Stimulated activated CD8-positive, alpha-beta memory T cell treated with anti-CD3 and anti-CD28 coated beads, Interleukin-12 subunit alpha, Interleukin-12 subunit beta, amount 100 ng/mL, for 4 hours (primary cell): ENCODE results near the gene CADPS2.
"Not testable (repeated sequence)": the region's sequence is repeated elsewhere in the genome, so short reads cannot be mapped to it uniquely, and the experiment has no call there.

Source experiments
- DNase-seq: peaks from one replicate; pipeline ENCODE4 v3.0.0-alpha.2; 2020; ENCODE audit warnings: low read depth

The CADPS2 gene

GRCh38 chr7:122849957-122850328 is 36.3 kb downstream of the CADPS2 start:
- no peak for DNase-seq

- no peak for DNase-seq
Measured at GRCh38 chr7:122849322-122849956, 36.8 kb downstream of the CADPS2 start.

DNA sequence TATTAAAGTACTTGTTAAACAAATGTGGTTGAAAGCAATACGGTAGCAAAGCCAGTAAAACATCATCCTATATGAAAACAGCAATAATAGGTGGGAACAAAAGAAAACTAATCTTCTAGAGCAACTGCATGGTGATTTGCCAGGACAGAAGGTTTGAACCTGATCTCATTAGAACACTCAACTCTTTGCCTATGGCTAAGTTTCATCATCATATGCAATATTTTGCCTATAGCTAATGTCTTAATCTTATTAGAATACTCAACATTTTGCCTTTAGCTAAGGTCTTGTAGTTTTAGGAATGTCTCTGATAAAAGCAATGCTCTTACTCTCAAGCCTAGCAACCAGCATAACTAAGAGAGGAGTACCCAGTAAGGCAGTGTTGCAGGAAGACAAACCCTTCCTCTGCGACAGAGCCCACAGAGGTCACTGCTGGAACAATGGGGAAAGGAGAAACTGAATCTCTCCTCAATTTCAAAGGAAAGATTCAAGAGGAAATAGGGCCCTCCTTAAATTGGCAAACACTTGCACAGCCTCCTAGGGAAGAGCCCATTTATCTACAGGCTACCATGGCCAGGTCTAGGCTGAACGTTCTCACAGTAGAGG is 38.3 kb downstream of the CADPS2 start:
- no peak for DNase-seq

GRCh38 chr7:122846591-122846990 is 39.7 kb downstream of the CADPS2 start:
- no peak for DNase-seq

DNA sequence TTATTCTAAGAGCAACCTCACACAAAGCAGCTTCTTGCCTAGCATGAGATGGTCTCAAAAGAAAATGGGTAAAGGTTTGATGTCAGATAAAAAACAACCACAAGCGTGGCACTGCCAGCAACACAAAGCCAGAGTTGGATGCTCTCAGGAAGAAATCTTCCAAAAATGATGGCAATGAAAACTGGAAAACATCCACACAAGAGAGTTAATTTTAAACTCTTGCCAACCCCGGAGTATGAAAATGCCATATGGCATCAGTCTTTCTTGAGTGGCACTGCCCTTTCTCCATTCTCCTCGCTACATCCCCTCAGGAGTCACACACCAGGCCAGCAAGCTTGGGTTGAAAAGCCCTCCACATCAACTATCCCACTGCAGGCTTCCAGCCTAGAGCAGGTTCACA is 41.0 kb downstream of the CADPS2 start:
- no peak for DNase-seq

GRCh38 chr7:122844191-122844988 is 41.9 kb downstream of the CADPS2 start:
- no peak for DNase-seq

- DNase-seq = no peak
Measured at GRCh38 chr7:122842971-122843370, 43.3 kb downstream of the CADPS2 start.

- DNase-seq = not testable (repeated sequence)
Measured at GRCh38 chr7:122836286-122836685, 50.0 kb downstream of the CADPS2 start.

DNA sequence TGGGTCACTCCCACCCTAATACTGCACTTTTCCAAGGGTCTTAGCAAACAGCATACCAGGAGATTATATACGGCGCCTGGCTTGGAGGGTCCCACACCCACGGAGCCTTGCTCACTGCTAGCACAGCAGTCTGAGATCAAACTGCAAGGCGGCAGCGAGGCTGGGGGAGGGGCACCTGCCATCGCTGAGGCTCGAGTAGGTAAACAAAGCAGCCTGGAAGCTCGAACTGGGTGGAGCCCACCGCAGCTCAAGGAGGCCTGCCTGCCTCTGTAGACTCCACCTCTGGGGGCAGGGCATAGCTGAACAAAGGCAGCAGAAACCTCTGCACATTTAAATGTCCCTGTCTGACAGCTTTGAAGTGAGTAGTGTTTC is 51.7 kb downstream of the CADPS2 start:
- not testable (repeated sequence) for DNase-seq

- DNase-seq = no peak
Measured at GRCh38 chr7:122833888-122834570, 52.2 kb downstream of the CADPS2 start.

GRCh38 chr7:122831436-122831835 is 54.8 kb downstream of the CADPS2 start:
- DNase-seq = no peak

DNA sequence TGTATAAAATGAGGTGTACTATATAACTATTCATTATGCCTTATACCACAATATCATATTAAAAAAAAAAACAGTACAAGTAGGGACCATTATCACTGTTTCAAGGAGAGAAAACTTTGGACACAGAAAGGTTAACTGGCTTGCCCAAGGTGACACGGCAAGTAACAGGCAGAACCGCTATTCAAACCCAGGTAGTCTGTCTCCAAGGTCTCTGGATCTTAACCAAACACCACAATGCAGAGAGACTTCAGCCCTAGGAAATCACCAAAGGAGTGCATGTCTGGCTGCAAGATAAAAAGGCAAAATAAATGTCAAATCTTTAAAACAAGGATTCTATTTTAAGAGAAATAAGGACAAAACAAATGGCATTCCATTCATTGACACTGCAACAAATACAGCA is 56.3 kb downstream of the CADPS2 start:
- DNase-seq = no peak

GRCh38 chr7:122827763-122828162 is 58.5 kb downstream of the CADPS2 start:
- no peak for DNase-seq

DNA sequence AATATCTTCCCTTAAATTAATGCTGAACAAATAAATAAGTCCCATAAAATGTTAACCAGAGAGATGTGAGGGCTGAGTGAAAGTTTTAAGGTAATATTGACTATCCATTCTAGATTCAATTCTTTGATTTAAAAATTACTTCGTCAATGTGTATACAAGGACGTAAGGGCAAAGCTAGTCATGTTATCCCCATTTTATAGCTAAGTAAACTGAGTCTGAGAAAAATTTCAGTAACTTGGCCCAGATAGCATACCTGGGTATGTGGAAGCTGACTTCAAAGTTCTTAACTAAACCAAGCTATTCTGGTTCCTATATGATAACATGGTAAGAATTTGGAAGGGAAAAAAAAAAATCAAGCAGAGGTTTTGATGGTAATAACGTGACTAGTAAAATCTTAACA is 72.4 kb downstream of the CADPS2 start:
- no peak for DNase-seq

GRCh38 chr7:122803851-122804250 is 82.4 kb downstream of the CADPS2 start:
- no peak for DNase-seq

DNA sequence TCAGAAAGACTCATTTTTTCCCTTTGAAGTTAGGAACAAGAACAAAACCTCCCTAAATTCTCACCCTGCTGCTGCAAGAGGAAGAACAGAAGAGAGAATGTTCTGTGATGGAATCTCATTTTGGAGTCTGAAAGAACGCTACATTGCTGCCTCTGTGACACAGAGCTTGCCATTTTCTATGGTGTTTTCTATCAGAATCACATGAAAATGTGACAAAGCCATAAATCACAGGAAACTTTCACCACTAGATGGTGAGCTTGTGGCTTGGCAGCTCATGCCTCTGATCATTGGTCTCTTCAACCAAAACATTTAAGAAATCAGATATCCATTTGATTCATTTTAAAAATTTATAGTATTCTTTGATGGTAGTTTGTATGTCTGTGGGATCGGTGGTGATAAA is 82.9 kb downstream of the CADPS2 start:
- no peak for DNase-seq

DNA sequence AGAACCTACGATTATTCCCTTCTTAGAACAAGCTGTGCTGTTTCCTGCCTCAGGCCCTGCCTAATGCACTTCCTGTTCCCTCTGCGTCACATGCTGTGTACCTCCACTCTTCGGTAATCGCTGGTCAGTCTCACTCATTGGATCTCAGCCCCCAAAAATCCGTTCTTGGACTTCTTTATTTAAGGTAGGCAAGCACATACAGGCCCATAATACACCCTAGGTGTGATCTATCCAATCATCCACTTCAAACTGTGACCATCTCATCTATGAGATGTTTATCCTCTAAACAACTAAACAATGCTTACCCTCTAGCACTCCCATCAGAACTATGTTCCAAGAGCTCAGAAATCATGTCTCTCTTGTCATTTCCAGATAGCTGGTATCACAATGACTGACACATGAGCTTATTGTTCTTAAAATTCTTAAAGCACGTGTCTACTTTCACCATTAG is 83.9 kb downstream of the CADPS2 start:
- DNase-seq = no peak

GRCh38 chr7:122791959-122792545 is 94.2 kb downstream of the CADPS2 start:
- no peak for DNase-seq

GRCh38 chr7:122790591-122790990 is 95.7 kb downstream of the CADPS2 start:
- DNase-seq = no peak

GRCh38 chr7:122790132-122790531 is 96.1 kb downstream of the CADPS2 start:
- DNase-seq = no peak

DNA sequence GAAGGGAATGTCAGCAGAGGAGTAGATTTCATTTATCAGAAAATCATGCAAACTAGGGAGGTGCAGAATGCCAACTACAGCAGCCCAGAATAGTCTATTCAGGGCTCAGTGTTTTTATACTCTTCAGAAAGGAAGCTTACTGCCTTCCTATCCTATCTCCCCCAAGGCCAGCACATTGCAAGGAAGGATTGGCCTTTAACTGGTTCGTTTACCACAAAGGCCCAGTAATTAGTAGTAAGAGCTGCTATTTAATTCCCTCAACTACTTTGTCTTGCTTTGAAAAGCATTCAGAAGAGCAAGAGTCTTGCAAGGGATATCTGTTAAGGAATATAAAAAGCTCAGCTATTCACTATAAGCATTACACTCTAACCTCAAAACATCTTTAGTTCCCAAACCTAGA is 97.1 kb downstream of the CADPS2 start:
- DNase-seq = no peak

GRCh38 chr7:122770686-122771335 is 115.4 kb downstream of the CADPS2 start:
- no peak for DNase-seq
